ENCODE data around the gene WDR62.

WDR62 gene

GRCh38 chr19:36111200-36111539, 56.5 kb downstream of the WDR62 start:
- TF ChIP-seq CTCF (IDR thresholded peaks at IDR 0.05; ENCODE audit: insufficient read depth, missing control alignments): no peak
- no peak for DNase-seq (ENCODE audit: insufficient read length, low spot score)
- no peak for FAIRE-seq

- FAIRE-seq: no peak
- no peak for DNase-seq (ENCODE audit: insufficient read length, low spot score)
- no peak for TF ChIP-seq CTCF (IDR thresholded peaks at IDR 0.05; ENCODE audit: insufficient read depth, missing control alignments)
Measured at GRCh38 chr19:36112678-36113077, 58.0 kb downstream of the WDR62 start.

GRCh38 chr19:36113425-36113824, 58.7 kb downstream of the WDR62 start:
- DNase-seq (ENCODE audit: insufficient read length, low spot score): no peak
- TF ChIP-seq CTCF (IDR thresholded peaks at IDR 0.05; ENCODE audit: insufficient read depth, missing control alignments): no peak
- no peak for FAIRE-seq

GRCh38 chr19:36113894-36114720, 59.4 kb downstream of the WDR62 start:
- FAIRE-seq (no peak), DNase-seq (ENCODE audit: insufficient read length, low spot score) (no peak)
- TF ChIP-seq CTCF (IDR thresholded peaks at IDR 0.05; ENCODE audit: insufficient read depth, missing control alignments): no peak

- peak; percentile 81 for DNase-seq (ENCODE audit: insufficient read length, low spot score)
- TF ChIP-seq CTCF (IDR thresholded peaks at IDR 0.05; ENCODE audit: insufficient read depth, missing control alignments): no peak
- no peak for FAIRE-seq
Measured at GRCh38 chr19:36114721-36115452, 60.2 kb downstream of the WDR62 start, which contains the start of gene POLR2I. TSS of gene POLR2I (minus strand) at chr19:36114875. CDS start at chr19:36114856, 19 bp downstream.

- peak; percentile 59 for DNase-seq (ENCODE audit: insufficient read length, low spot score)
- no peak for FAIRE-seq
- TF ChIP-seq CTCF (IDR thresholded peaks at IDR 0.05; ENCODE audit: insufficient read depth, missing control alignments): no peak
Measured at GRCh38 chr19:36115453-36116343, 61.0 kb downstream of the WDR62 start, which contains the start of gene TBCB. TSS of gene TBCB (plus strand) at chr19:36115468. CDS start at chr19:36115561, 93 bp downstream.

Measured in D721Med (cell line).